Testis (tissue), 5 donors: ENCODE results near the gene LYRM7. TPM values are rescaled to one million over a fixed set of nuclear protein-coding genes. Genes with fewer than 3 reads are reported as not detected.
"Not testable (repeated sequence)": the region's sequence is repeated elsewhere in the genome, so short reads cannot be mapped to it uniquely, and the experiment has no call there.

Experiments used
- DNase-seq: peaks from one replicate; pipeline ENCODE4 v3.0.0-alpha.2; 2019
- H3K27ac ChIP-seq, 2 donors: fragments of 200-600 bp; sonication (generic); one replicate each; pipeline ENCODE4 v1.5.1; 2019
- H3K27me3 ChIP-seq: fragments of 200-600 bp; sonication (generic); one replicate; pipeline ENCODE4 v1.5.1; 2019
- H3K36me3 ChIP-seq: fragments of 200-600 bp; sonication (generic); one replicate; pipeline ENCODE4 v1.5.1; 2017; ENCODE audit warnings: low read depth; ENCODE audit errors: missing control alignments
- H3K4me1 ChIP-seq: fragments of 200-600 bp; sonication (generic); one replicate; pipeline ENCODE4 v1.5.1; 2019
- H3K4me3 ChIP-seq, 2 donors: fragments of 200-600 bp; sonication (generic); one replicate each; pipeline ENCODE4 v1.5.1; 2017 to 2019
- H3K9me3 ChIP-seq: fragments of 200-600 bp; sonication (generic); one replicate; pipeline ENCODE4 v1.5.1; 2017
- POLR2A ChIP-seq: fragments of 450-650 bp; IDR thresholded peaks from one replicate; pipeline ENCODE4 v1.6.1; 2017; ENCODE audit warnings: antibody characterized with exemption, mild to moderate bottlenecking, moderate library complexity
- WGBS, 2 donors: methylation state at CpG; one replicate each; pipeline ENCODE4 v1.1.5; 2018; 5-methylcytosine and 5-hydroxymethylcytosine counted together
- intact Hi-C: fragments of 100-400 bp; cut with DNase I; formaldehyde crosslinking; loops from one replicate; pipeline ENCODE4 v1.15.1; 2023; ENCODE audit warnings: low total_unique reads
- long read RNA-seq, 2 donors: transcript quantifications; one replicate each; lab custom pipeline, GENCODE V29; 2026
- polyA plus RNA-seq: library from polyadenylated mRNA; stranded (reverse); fragments of 350-450 nt; fragmentation: Illumina TruSeq; extraction: RNeasy Lipid Tissue Mini Kit (QIAGEN cat#74804); gene quantifications from one replicate; pipeline ENCODE4 v1.2.3, GENCODE V29; 2014; ENCODE audit warnings: low read depth, low replicate concordance; ENCODE audit not compliant: insufficient read depth
- total RNA-seq, 2 donors: library from RNA; depleted of rRNA; stranded (reverse); fragments of >200 nt; gene quantifications; one replicate each; pipeline ENCODE4 v1.2.3, GENCODE V29; 2016
- TF ChIP-seq, protein P1 (sequence below), 3 experiments: fragments of 450-650 bp in 2 of 3; fragments of 200-600 bp in 1 of 3; sonication (generic) in 1 of 3; IDR thresholded peaks; one replicate each; pipeline ENCODE4 v1.5.1; 2016 to 2019; ENCODE audit warnings: antibody characterized with exemption in 3 of 3, mild to moderate bottlenecking in 2 of 3, moderate library complexity in 1 of 3

Gene LYRM7
- 10 to 100 TPM; 12.1 to 13.2 TPM for total RNA-seq
- polyA plus RNA-seq = 14.4 TPM
- long read RNA-seq, donor 1, full-length matches to known transcripts = 8 of 8 reads
- long read RNA-seq, donor 1, partial matches to known transcripts = 0 of 8 reads
- long read RNA-seq, donor 1, other reads (novel, unspliced or antisense) = 0 of 8 reads
- long read RNA-seq, donor 2, full-length matches to known transcripts = 8 of 8 reads
- long read RNA-seq, donor 2, partial matches to known transcripts = 0 of 8 reads
- long read RNA-seq, donor 2, other reads (novel, unspliced or antisense) = 0 of 8 reads

DNA sequence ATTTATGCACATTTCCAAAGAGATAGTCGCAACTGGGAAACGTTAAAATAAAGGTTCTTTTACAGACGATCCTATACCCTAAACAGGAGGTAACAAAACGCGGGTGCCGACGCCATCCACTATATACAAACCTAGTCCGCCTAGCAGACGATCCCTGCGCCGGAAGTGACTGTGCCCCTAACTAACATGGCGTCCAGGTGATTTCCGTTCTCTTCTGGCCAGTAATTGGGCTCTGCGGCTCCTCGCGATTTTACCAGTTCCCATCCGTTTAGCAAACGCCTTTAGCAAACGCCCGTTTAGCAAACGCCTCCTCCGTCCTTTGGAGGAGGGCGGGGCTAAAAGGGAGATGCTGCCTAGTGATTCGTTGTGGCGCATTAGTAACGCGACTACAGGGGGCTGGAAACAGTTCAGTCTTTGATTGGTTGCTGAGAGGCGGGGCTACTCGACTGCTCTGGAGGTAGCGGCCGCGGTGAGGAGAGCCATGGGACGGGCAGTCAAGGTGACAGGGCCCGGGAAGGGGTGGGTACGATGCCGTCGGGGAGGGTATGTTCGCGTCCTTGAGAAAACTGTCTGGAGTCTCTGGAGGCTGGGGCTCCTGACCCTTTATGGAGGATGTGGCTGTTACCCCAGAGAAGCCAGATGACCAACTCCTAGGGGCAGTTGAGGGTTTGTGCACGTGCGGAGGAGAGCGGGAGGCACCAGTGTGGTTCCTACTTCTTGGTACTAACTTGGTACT is at the start of gene LYRM7:
LYRM7 (plus strand) TSS at position 405 of the 736 bp plus-strand sequence; CDS start at position 482, 77 bp downstream.
- Histone ChIP-seq H3K27me3 (no peaks in the 10 kb centered on the region), H3K36me3 (no peaks in the 10 kb centered on the region), H3K9me3 (no peaks in the 10 kb centered on the region), H3K4me3 (peak within 1 kb of the TSS; percentile 70 to 78), H3K27ac (peak within 1 kb of the TSS; percentile 82 to 84), H3K4me1 (peaks cover 10% of the 10 kb centered on the region)
- 0% methylated on average over 29 to 42 of the region's 42 CpGs for WGBS, 2 donors
- intact Hi-C loops = no loop called here
- peak; percentile 56 for TF ChIP-seq POLR2A
- TF ChIP-seq, protein P1, sequence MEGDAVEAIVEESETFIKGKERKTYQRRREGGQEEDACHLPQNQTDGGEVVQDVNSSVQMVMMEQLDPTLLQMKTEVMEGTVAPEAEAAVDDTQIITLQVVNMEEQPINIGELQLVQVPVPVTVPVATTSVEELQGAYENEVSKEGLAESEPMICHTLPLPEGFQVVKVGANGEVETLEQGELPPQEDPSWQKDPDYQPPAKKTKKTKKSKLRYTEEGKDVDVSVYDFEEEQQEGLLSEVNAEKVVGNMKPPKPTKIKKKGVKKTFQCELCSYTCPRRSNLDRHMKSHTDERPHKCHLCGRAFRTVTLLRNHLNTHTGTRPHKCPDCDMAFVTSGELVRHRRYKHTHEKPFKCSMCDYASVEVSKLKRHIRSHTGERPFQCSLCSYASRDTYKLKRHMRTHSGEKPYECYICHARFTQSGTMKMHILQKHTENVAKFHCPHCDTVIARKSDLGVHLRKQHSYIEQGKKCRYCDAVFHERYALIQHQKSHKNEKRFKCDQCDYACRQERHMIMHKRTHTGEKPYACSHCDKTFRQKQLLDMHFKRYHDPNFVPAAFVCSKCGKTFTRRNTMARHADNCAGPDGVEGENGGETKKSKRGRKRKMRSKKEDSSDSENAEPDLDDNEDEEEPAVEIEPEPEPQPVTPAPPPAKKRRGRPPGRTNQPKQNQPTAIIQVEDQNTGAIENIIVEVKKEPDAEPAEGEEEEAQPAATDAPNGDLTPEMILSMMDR (IDR thresholded peaks at IDR 0.05) = no peak
- peak; percentile 98 for DNase-seq

DNA sequence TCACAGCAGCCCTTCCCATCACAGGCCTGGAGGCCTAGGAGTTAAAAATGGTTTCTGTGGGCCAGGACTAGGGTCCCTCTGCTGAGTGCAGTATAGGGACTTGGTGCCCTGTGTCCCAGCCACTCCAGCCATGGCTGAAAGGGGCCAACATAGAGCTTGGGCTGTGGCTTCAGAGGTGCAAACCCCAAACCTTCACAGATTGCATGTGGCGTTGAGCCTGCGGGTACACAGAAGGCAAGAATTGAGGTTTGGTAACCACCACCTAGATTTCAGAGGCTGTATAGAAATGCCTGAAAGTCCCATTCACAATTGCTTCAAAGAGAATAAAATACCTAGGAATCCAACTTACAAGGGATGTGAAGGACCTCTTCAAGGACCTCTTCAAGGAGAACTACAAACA is 43.5 kb upstream of the LYRM7 start:
- intact Hi-C loops = not testable (repeated sequence)
- 95 to 96% methylated on average over 2 of the region's 2 CpGs for WGBS, 2 donors

DNA sequence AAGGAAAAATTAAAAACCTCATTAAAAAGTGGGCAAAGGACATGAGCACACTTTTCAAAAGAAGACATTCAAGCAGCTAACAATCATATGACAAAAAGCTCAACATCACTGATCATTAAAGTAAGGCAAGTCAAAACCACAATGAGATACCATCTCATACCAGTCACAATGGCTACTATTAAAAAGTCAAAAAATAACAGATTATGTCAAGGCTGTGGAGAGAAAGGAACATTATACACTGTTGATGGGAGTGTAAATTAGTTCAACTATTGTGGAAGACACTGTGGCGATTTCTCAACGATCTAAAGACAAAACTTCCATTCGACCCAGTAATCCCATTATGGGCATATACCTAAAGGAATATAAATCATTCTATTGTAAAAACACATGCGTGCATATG is 41.4 kb upstream of the LYRM7 start:
- no peaks in the 10 kb centered on the region for H3K9me3 ChIP-seq
- intact Hi-C loops = no loop called here
- WGBS, 2 donors = 66 to 81% methylated on average over 4 of the region's 4 CpGs

More for the DNA sequence above, 43.5 kb upstream of the LYRM7 start:
- H3K4me1 ChIP-seq, H3K36me3 ChIP-seq, H3K9me3 ChIP-seq, DNase-seq, H3K27me3 ChIP-seq, H3K4me3 ChIP-seq, H3K27ac ChIP-seq: not testable (repeated sequence)

DNA sequence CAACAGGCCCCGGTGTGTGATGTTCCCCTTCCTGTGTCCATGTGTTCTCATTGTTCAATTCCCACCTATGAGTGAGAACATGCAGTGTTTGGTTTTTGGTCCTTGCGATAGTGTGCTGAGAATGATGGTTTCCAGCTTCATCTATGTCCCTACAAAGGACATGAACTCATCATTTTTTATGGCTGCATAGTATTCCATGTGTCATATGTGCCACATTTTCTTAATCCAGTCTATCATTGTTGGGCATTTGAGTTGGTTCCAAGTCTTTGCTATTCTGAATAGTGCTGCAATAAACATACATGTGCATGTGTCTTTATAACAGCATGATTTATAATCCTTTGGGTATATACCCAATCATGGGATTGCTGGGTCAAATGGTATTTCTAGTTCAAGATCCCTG is 37.7 kb upstream of the LYRM7 start:
- H3K27me3 ChIP-seq, H3K27ac ChIP-seq, H3K4me3 ChIP-seq, H3K36me3 ChIP-seq, H3K4me1 ChIP-seq, intact Hi-C loops, H3K9me3 ChIP-seq, DNase-seq: not testable (repeated sequence)
- 93 to 100% methylated on average over 2 of the region's 2 CpGs for WGBS, 2 donors

More for the DNA sequence above, 41.4 kb upstream of the LYRM7 start:
- Histone ChIP-seq H3K4me3 (no peak overlapping the region), H3K4me1 (no peaks in the 10 kb centered on the region), H3K27ac (no peak overlapping the region), H3K36me3 (no peaks in the 10 kb centered on the region), H3K27me3 (no peaks in the 10 kb centered on the region)
- DNase-seq = no peak
- TF ChIP-seq POLR2A = no peak
- TF ChIP-seq, protein P1 (IDR thresholded peaks at IDR 0.05) = no peak

DNA sequence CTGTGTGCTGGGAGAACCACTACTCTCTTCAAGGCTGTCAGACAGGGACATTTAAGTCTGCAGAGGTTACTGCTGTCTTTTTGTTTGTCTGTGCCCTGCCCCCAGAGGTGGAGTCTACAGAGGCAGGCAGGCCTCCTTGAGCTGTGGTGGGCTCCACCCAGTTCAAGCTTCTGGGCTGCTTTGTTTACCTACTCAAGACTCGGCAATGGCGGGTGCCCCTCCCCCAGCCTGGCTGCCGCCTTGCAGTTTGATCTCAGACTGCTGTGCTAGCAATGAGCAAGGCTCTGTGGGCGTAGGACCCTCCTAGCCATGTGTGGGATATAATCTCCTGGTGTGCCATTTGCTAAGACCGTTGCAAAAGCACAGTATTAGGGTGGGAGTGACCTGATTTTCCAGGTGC is 32.3 kb upstream of the LYRM7 start:
- H3K4me3 ChIP-seq, DNase-seq, intact Hi-C loops, H3K36me3 ChIP-seq, H3K4me1 ChIP-seq, H3K27ac ChIP-seq, H3K27me3 ChIP-seq, H3K9me3 ChIP-seq: not testable (repeated sequence)
- WGBS, 2 donors = 91% methylated on average over 5 of the region's 5 CpGs

DNA sequence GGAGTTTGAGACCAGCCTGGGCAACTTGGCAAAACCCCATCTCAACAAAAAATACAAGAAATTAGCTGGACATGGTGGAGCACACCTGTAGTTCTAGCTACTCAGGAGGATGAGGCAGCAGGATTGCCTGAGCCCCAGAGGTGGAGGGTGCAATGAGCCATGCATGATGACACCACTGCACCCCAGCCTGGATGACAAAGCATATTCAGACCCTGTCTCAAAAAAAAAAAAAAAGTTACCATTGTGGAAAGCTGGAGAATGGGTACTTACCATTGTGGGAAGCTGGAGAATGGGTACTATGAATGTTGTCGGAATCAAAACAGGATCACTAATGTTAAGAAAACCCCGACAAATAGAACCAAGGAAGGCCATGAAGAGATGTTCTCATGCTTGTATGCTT is 31.4 kb upstream of the LYRM7 start:
- Histone ChIP-seq H3K27me3 (no peaks in the 10 kb centered on the region), H3K36me3 (no peaks in the 10 kb centered on the region), H3K4me3 (no peak overlapping the region), H3K9me3 (no peaks in the 10 kb centered on the region), H3K4me1 (no peaks in the 10 kb centered on the region), H3K27ac (no peak overlapping the region)
- no peak for DNase-seq
- TF ChIP-seq, protein P1 (IDR thresholded peaks at IDR 0.05) = no peak
- no peak for TF ChIP-seq POLR2A
- WGBS, 2 donors = 85 to 93% methylated on average over 2 of the region's 2 CpGs
- intact Hi-C loops = no loop called here
